GM12878 (cell line): ENCODE data around the gene SUGCT. TPM values are rescaled to one million over a fixed set of nuclear protein-coding genes. Genes with fewer than 3 reads are reported as not detected.
"Not testable (repeated sequence)": the region's sequence is repeated elsewhere in the genome, so short reads cannot be mapped to it uniquely, and the experiment has no call there.

ENCODE experiments used
- ATAC-seq: fragments of 200-7000 bp; cut with Tn5 transposase; 3 replicates; pipeline ENCODE4 v1.9.1; 2020; ENCODE audit warnings: mild to moderate bottlenecking, moderate library complexity
- BruUV-seq: library from RNA; stranded (reverse); fragments of 400-500 nt; replicated peaks from 2 replicates; lab custom pipeline; 2021; lab: Mats Ljungman, UMichigan
- CTCF ChIA-PET: fragments of 300-600 bp; sonication (Branson Sonifier 250); formaldehyde crosslinking; extraction: SDS; loops from one replicate; lab custom pipeline; 2021; ENCODE audit warnings: inconsistent platforms; lab: Yijun Ruan, JAX
- POLR2A ChIA-PET: fragments of 350-600 bp; formaldehyde crosslinking; extraction: SDS; loops from one replicate; lab custom pipeline; 2021; ENCODE audit warnings: inconsistent platforms; lab: Charles Lee
- RAD21 ChIA-PET: fragments of 300-600 bp; sonication (Branson Sonifier 250); formaldehyde crosslinking; loops from one replicate; lab custom pipeline; 2023; ENCODE audit warnings: antibody characterized with exemption; ENCODE audit not compliant: unreplicated experiment; lab: Charles Lee
- SMC1A ChIA-PET: fragments of 300-600 bp; sonication (Branson Sonifier 250); formaldehyde crosslinking; loops from one replicate; lab custom pipeline; 2023; ENCODE audit not compliant: unreplicated experiment, uncharacterized antibody; lab: Charles Lee
- DNase-seq: peaks from one replicate; pipeline ENCODE4 v3.0.0-alpha.2; 2011; ENCODE audit warnings: low read depth, low spot score
- FAIRE-seq: peaks from 3 replicates; lab custom pipeline; 2011; peaks lifted over from hg19 to GRCh38; lab: Jason Lieb, UNC
- H2AFZ ChIP-seq: 2 replicates; pipeline ENCODE4 v1.6.0; 2011; ENCODE audit warnings: low read depth, low read length, control low read depth; ENCODE audit not compliant: control insufficient read depth
- H3K27ac ChIP-seq: 2 replicates; pipeline ENCODE4 v1.5.1; 2011; ENCODE audit warnings: control low read depth; ENCODE audit not compliant: control insufficient read depth, insufficient read depth
- H3K27me3 ChIP-seq, 2 experiments: replicated peaks in 1 of 2; 2 replicates each; pipeline versions ENCODE4 v1.6.0 to v1.6.1; 2011; ENCODE audit warnings: low read length in 1 of 2; ENCODE audit not compliant: control insufficient read depth in 2 of 2, insufficient read depth in 2 of 2
- H3K36me3 ChIP-seq, 2 experiments: 2 replicates each; pipeline ENCODE4 v1.5.1; 2011; ENCODE audit warnings: low read length in 1 of 2; ENCODE audit not compliant: control insufficient read depth in 2 of 2, insufficient read depth in 2 of 2
- H3K4me1 ChIP-seq: 2 replicates; pipeline ENCODE4 v1.6.1; 2011; ENCODE audit warnings: mild to moderate bottlenecking, low read length, moderate library complexity, mixed read lengths; ENCODE audit not compliant: control insufficient read depth, insufficient read depth
- H3K4me2 ChIP-seq: 2 replicates; pipeline ENCODE4 v1.6.0; 2011; ENCODE audit warnings: control low read depth; ENCODE audit not compliant: control insufficient read depth, insufficient read depth
- H3K4me3 ChIP-seq: fragments of 200-600 bp; sonication (generic); 2 replicates; pipeline ENCODE4 v1.5.1; 2016
- H3K79me2 ChIP-seq: 2 replicates; pipeline ENCODE4 v1.6.0; 2011; ENCODE audit warnings: low read length; ENCODE audit not compliant: control insufficient read depth, insufficient read depth
- H3K9ac ChIP-seq: 2 replicates; pipeline ENCODE4 v1.8.0; 2011; ENCODE audit warnings: low read length, control low read depth, mixed read lengths; ENCODE audit not compliant: control insufficient read depth, insufficient read depth
- H3K9me3 ChIP-seq: replicated peaks from 3 replicates; pipeline ENCODE4 v1.5.1; 2011; ENCODE audit warnings: mild to moderate bottlenecking, low read length; ENCODE audit not compliant: control insufficient read depth, insufficient read depth
- H4K20me1 ChIP-seq: 2 replicates; pipeline ENCODE4 v1.6.0; 2011; ENCODE audit not compliant: control insufficient read depth, insufficient read depth
- ATF3 ChIP-seq: IDR thresholded peaks from 2 replicates; pipeline ENCODE4 v1.6.1; 2011; ENCODE audit warnings: low read depth, mild to moderate bottlenecking, low read length, moderate library complexity, borderline replicate concordance; ENCODE audit errors: extremely low read depth
- BMI1 ChIP-seq: fragments of 450-650 bp; IDR thresholded peaks from 2 replicates; pipeline ENCODE4 v1.6.1; 2016; ENCODE audit warnings: mild to moderate bottlenecking, moderate library complexity, borderline replicate concordance
- CHD1 ChIP-seq: IDR thresholded peaks from 2 replicates; pipeline ENCODE4 v1.6.1; 2012; ENCODE audit warnings: low read depth, low read length, improper control_type of control experiment
- CHD4 ChIP-seq: fragments of 200-600 bp; sonication (generic); IDR thresholded peaks from 2 replicates; pipeline ENCODE4 v1.6.1; 2016; ENCODE audit warnings: mild to moderate bottlenecking
- ETV6 ChIP-seq, 2 experiments: fragments of 450-650 bp in 1 of 2; IDR thresholded peaks in 1 of 2; conservative IDR thresholded peaks in 1 of 2; 2 replicates each; pipeline ENCODE4 v1.6.1; 2014; ENCODE audit warnings: antibody characterized with exemption in 1 of 2, borderline replicate concordance in 1 of 2, low read depth in 1 of 2, mild to moderate bottlenecking in 1 of 2, moderate library complexity in 1 of 2
- POLR2AphosphoS5 ChIP-seq: IDR thresholded peaks from 2 replicates; pipeline ENCODE4 v1.6.1; 2011; ENCODE audit warnings: mild to moderate bottlenecking, low read length, inconsistent platforms
- REST ChIP-seq: IDR thresholded peaks from 2 replicates; pipeline ENCODE4 v1.6.1; 2012; ENCODE audit warnings: mild to moderate bottlenecking, low read depth, low read length
- SIN3A ChIP-seq: IDR thresholded peaks from 2 replicates; pipeline ENCODE4 v1.6.1; 2012; ENCODE audit warnings: low read depth, low read length, improper control_type of control experiment
- SMAD1 ChIP-seq: fragments of 450-650 bp; IDR thresholded peaks from 2 replicates; pipeline ENCODE4 v1.6.1; 2018; ENCODE audit warnings: mild to moderate bottlenecking, low read depth; ENCODE audit not compliant: partially characterized antibody
- SPI1 ChIP-seq: IDR thresholded peaks from 2 replicates; pipeline ENCODE4 v1.6.1; 2011; ENCODE audit warnings: low read depth, mild to moderate bottlenecking, low read length, moderate library complexity, borderline replicate concordance; ENCODE audit not compliant: insufficient read depth
- SUZ12 ChIP-seq: fragments of 200-600 bp; sonication (generic); IDR thresholded peaks from one replicate; pipeline ENCODE4 v1.6.1; 2018; ENCODE audit warnings: antibody characterized with exemption, mild to moderate bottlenecking; ENCODE audit not compliant: unreplicated experiment
- TCF3 ChIP-seq: IDR thresholded peaks from 2 replicates; pipeline ENCODE4 v1.6.1; 2012; ENCODE audit warnings: low read depth, mild to moderate bottlenecking, low read length, borderline replicate concordance; ENCODE audit not compliant: insufficient read depth
- ZNF207 ChIP-seq: fragments of 450-650 bp; IDR thresholded peaks from 2 replicates; pipeline ENCODE4 v1.6.1; 2014; ENCODE audit warnings: antibody characterized with exemption, mild to moderate bottlenecking, borderline replicate concordance
- ZNF24 ChIP-seq: fragments of 450-650 bp; IDR thresholded peaks from 2 replicates; pipeline ENCODE4 v1.6.1; 2017; ENCODE audit warnings: antibody characterized with exemption, mild to moderate bottlenecking
- WGBS: methylation state at CpG from one replicate; pipeline ENCODE4 v1.1.6; 2016; ENCODE audit warnings: low lambda C conversion rate; ENCODE audit not compliant: insufficient replicate concordance, insufficient coverage; ENCODE audit errors: missing lambda C conversion rate; 5-methylcytosine and 5-hydroxymethylcytosine counted together
- in situ Hi-C: fragments of 300-500 bp; cut with MboI; formaldehyde crosslinking; loops from 9 replicates; pipeline ENCODE4 v1.14.3; 2018; ENCODE audit warnings: mixed read lengths
- intact Hi-C: fragments of 100-400 bp; cut with micrococcal nuclease; formaldehyde crosslinking; loops from one replicate; pipeline ENCODE4 v1.14.2; 2022; ENCODE audit not compliant: unreplicated experiment
- polyA plus RNA-seq, 11 experiments: library from polyadenylated mRNA; depleted of rRNA in 4 of 11; unstranded in 6 of 11; stranded (reverse) in 5 of 11; fragments of >200 nt; fragmentation: Nextera tagmentation in 4 of 11; fragmentation: Illumina TruSeq in 1 of 11; extraction: Ambion mirVana in 4 of 11; extraction: Trizol in 1 of 11; gene quantifications; 1 replicate in 1 of 11; 2 replicates in 10 of 11; pipeline versions ENCODE4 v1.2.1 to v1.2.3, GENCODE V29; 2011 to 2016; ENCODE audit warnings: inconsistent platforms in 2 of 11, missing spikeins in 2 of 11, low read depth in 1 of 11
- total RNA-seq, 4 experiments: library from RNA; depleted of rRNA in 3 of 4; stranded (reverse); fragments of >200 nt in 3 of 4; fragmentation: Illumina TruSeq in 1 of 4; extraction: Trizol in 1 of 4; gene quantifications; 2 replicates each; pipeline versions ENCODE4 v1.2.1 to v1.2.3, GENCODE V29; 2013 to 2021

The SUGCT gene
- total and polyA plus RNA-seq, 10 of the 15 experiments (the other 5 are each of a cell fraction or from before 2014, with no cell fraction given) = 0.08 to 1.2 (median 0.67) TPM; not detected in 1

GRCh38 chr7:40649247-40649646, 514.4 kb downstream of the SUGCT start:
- SMC1A ChIA-PET = interaction anchor here (0.7 kb wide), 1 partner anchor 141 kb away, joined by 3 read pairs; no protein-coding TSS in a partner anchor
- no peak for DNase-seq
- CTCF ChIA-PET = no interaction called here
- no peak for FAIRE-seq
- Histone ChIP-seq H3K4me3 (no peak overlapping the region), H3K79me2 (no peaks in the 10 kb centered on the region), H3K9me3 (no peaks in the 10 kb centered on the region), H3K4me2 (no peak overlapping the region), H2AFZ (no peak overlapping the region), H4K20me1 (no peaks in the 10 kb centered on the region), H3K36me3 (no peaks in the 10 kb centered on the region), H3K9ac (no peak overlapping the region), H3K27ac (no peak overlapping the region), H3K27me3 (no peaks in the 10 kb centered on the region), H3K4me1 (no peaks in the 10 kb centered on the region)
- no peak for TF ChIP-seq BMI1
- no peak for TF ChIP-seq SMAD1
- no peak for TF ChIP-seq REST
- TF ChIP-seq SIN3A = no peak
- no peak for TF ChIP-seq TCF3
- TF ChIP-seq SUZ12 = no peak
- no peak for TF ChIP-seq CHD1
- no peak for TF ChIP-seq ATF3
- TF ChIP-seq ZNF207 = no peak
- TF ChIP-seq POLR2AphosphoS5 = no peak
- no peak for TF ChIP-seq ETV6 (conservative IDR thresholded peaks at IDR 0.05 in 1 of 2, IDR thresholded peaks at IDR 0.05 in 1 of 2; ENCODE audit: borderline replicate concordance in 1 of 2, low read depth in 1 of 2)
- TF ChIP-seq CHD4 = no peak
- TF ChIP-seq ZNF24 = no peak
- no peak for TF ChIP-seq SPI1
- WGBS = 0% methylated on average over 1 of the region's 1 CpG
- ATAC-seq = no peak
- intact Hi-C loops = no loop called here
- in situ Hi-C loops = no loop called here
- RAD21 ChIA-PET = no interaction called here
- no TSS peak for BruUV-seq
- POLR2A ChIA-PET = no interaction called here

GRCh38 chr7:40650903-40651302, 516.1 kb downstream of the SUGCT start:
- H3K4me1 ChIP-seq, H3K79me2 ChIP-seq, BruUV-seq, H2AFZ ChIP-seq, FAIRE-seq, H3K9ac ChIP-seq, in situ Hi-C loops, DNase-seq, H3K36me3 ChIP-seq, ATAC-seq, POLR2A ChIA-PET, H3K4me3 ChIP-seq, H3K27me3 ChIP-seq, H3K9me3 ChIP-seq, H3K4me2 ChIP-seq, SMC1A ChIA-PET, RAD21 ChIA-PET, H4K20me1 ChIP-seq, CTCF ChIA-PET, H3K27ac ChIP-seq, intact Hi-C loops: not testable (repeated sequence)
- WGBS = 0% methylated on average over 1 of the region's 1 CpG
